ENCODE results near the gene RNF175.

- TF ChIP-seq POLR2AphosphoS5 (IDR thresholded peaks at IDR 0.05; ENCODE audit: low read depth, low read length) (no peak), POLR2A (IDR thresholded peaks at IDR 0.05; ENCODE audit: low read depth, low read length) (no peak)
These were observed 12.3 kb downstream of the RNF175 start for GRCh38 chr4:153747406-153747955.

Measured in GM12891 (cell line).